A204.1 (cell line): ENCODE results near the gene ZNF480.
"Not testable (repeated sequence)": the region's sequence is repeated elsewhere in the genome, so short reads cannot be mapped to it uniquely, and the experiment has no call there.

ENCODE experiments used
- FAIRE-seq: peaks from 2 replicates; lab custom pipeline; 2012; peaks lifted over from hg19 to GRCh38; lab: Jason Lieb, UNC

The ZNF480 gene

DNA sequence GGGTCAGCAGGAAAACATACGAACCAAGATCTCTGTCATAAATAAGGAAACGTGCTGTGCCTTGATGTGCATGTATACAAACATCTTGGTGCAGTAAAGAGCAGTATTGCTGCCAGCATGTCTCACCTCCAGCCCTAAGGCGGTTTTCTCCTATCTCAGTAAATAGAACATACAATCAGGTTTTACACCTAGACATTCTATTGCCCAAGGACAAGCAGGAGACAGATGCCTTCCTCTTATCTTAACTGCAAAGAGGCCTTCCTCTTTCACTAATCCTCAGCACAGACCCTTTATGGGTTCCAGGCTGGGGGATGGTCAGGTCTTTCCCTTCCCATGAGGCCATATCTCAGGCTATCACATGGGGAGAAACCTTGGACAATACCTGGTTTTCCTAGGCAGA is 42.1 kb downstream of the ZNF480 start:
- FAIRE-seq, result not testable (repeated sequence)

DNA sequence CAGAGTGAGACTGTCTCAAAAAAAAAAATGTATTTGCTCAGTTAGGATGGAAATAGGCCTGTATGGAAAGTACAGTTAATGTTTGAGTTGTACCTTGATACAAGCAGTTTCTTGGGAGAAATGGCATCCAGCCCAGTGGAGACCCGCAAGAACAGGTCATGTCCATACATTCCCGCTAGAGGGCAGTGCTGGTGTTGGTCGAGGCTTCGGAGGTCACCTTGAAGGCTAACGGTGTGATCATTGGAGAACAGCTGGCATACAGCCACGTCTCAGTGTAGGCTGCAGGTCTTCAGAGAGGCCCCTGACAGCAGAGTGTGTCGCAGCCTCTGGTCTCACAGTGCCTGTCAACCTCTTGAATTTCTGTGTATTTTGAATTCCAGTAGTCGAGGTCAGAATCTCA is 46.6 kb downstream of the ZNF480 start:
- FAIRE-seq, result no peak

DNA sequence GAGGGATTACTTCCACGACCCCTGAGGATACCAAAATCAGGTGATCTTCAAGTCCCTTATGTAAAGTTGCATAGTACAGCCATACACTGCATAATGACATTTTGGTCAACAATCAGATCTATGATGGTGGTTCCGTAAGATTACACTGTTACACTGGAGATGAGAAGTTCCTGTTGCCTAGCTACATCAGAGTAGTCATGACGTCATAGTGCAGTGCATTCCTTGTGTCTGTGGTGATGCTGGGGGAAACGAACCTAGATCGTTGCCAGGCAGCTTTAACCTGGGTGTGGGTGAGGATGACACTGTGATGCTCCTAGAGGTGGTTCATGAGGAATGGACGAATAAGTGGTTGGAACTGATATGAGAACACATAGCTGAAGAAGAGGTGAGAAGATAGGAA is 48.2 kb downstream of the ZNF480 start:
- no peak for FAIRE-seq

DNA sequence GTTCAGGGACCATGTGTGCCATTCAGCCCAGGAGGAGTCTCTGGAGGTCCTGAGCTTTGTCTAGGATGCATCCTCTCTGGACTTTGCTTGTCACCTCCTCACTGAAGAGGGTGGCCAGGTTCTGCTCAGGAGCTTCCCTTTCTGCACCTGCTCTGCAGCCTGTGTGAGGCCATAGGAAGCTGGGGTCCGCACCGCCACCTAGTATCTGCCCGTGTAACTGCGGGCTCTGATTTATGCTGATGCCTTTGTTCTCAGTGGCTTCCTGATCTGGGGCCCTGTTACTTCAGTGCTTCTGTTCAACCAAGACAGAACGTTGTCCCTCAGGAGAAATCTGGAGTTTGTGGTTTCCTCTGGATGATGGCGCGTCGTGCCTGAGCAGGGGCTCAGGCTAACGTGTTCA is 54.5 kb downstream of the ZNF480 start:
- no peak for FAIRE-seq

GRCh38 chr19:52366414-52366824 is 69.5 kb downstream of the ZNF480 start:
- FAIRE-seq, result no peak

- no peak for FAIRE-seq
These were observed 72.8 kb downstream of the ZNF480 start, which contains the start of gene ZNF880 for GRCh38 chr19:52369559-52370340. Gene ZNF880, plus strand, starts transcription at chr19:52369923. Its CDS starts 43 bp downstream, at chr19:52369966.

DNA sequence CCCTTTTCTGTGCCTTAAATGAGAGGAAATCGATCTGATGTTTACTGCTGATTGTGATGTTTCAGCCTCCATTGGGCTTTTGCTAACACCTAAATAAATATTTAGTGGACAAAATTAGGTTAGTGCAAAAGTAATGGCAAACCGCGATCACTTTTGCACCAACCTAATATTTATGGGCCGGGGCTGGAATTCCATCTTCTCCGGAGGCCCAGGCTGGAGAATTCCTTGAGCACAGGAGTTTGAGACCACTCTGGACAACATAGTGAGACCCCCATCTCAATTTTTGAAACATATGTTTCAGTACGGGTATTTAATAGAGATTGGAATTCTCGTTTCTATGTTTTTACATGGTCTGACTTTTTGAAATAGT is 73.4 kb downstream of the ZNF480 start:
- no peak for FAIRE-seq
